NCI-H446 (cell line): Measurements from ENCODE around the gene ATG10.
A peak's percentile ranks its signal among the peaks of the same experiment; 100 is the strongest.

Experiments used
- DNase-seq, 2 experiments: peaks; one replicate each; lab custom pipeline; 2025; lab: John Stamatoyannopoulos, UW

The ATG10 gene

GRCh38 chr5:82164977-82165713 lies 193.3 kb downstream of the ATG10 start:
- DNase-seq = peak; percentile 53 to 78

GRCh38 chr5:82165740-82166530 lies 194.1 kb downstream of the ATG10 start:
- DNase-seq = peak; percentile 69 to 90

GRCh38 chr5:82167372-82167935 lies 195.6 kb downstream of the ATG10 start:
- DNase-seq = no peak

GRCh38 chr5:82168294-82168693 lies 196.5 kb downstream of the ATG10 start:
- DNase-seq = no peak

- no peak for DNase-seq
Observed at GRCh38 chr5:82169892-82170291, 198.1 kb downstream of the ATG10 start.

- peak in 1 of 2 experiments; percentile 38 for DNase-seq
Observed at GRCh38 chr5:82174128-82174918, 202.5 kb downstream of the ATG10 start.

GRCh38 chr5:82174919-82175219 lies 203.0 kb downstream of the ATG10 start:
- no peak for DNase-seq

- DNase-seq = no peak
Observed at GRCh38 chr5:82176115-82176814, 204.4 kb downstream of the ATG10 start.

- no peak for DNase-seq
Observed at GRCh38 chr5:82178378-82178777, 206.6 kb downstream of the ATG10 start.

- no peak for DNase-seq
Observed at GRCh38 chr5:82182662-82183061, 210.8 kb downstream of the ATG10 start.

- no peak for DNase-seq
Observed at GRCh38 chr5:82183828-82184227, 212.0 kb downstream of the ATG10 start.

- DNase-seq = no peak
Observed at GRCh38 chr5:82185851-82186250, 214.0 kb downstream of the ATG10 start.

- DNase-seq = no peak
Observed at GRCh38 chr5:82197550-82197949, 225.7 kb downstream of the ATG10 start.

- no peak for DNase-seq
Observed at GRCh38 chr5:82204567-82204966, 232.7 kb downstream of the ATG10 start.

GRCh38 chr5:82205005-82205404 lies 233.2 kb downstream of the ATG10 start:
- DNase-seq = no peak

- no peak for DNase-seq
Observed at GRCh38 chr5:82208371-82208770, 236.5 kb downstream of the ATG10 start.

- no peak for DNase-seq
Observed at GRCh38 chr5:82211855-82212572, 240.2 kb downstream of the ATG10 start.

- no peak for DNase-seq
Observed at GRCh38 chr5:82217917-82218316, 246.1 kb downstream of the ATG10 start.

- no peak for DNase-seq
Observed at GRCh38 chr5:82218374-82219156, 246.7 kb downstream of the ATG10 start.

- no peak for DNase-seq
Observed at GRCh38 chr5:82221020-82221419, 249.2 kb downstream of the ATG10 start.
